ENCODE data around the gene PSMA1. TPM values are rescaled to one million over a fixed set of nuclear protein-coding genes. Genes with fewer than 3 reads are reported as not detected.

PSMA1 gene
- total RNA-seq, 1 experiment from 2014 or later: 198 TPM

DNA sequence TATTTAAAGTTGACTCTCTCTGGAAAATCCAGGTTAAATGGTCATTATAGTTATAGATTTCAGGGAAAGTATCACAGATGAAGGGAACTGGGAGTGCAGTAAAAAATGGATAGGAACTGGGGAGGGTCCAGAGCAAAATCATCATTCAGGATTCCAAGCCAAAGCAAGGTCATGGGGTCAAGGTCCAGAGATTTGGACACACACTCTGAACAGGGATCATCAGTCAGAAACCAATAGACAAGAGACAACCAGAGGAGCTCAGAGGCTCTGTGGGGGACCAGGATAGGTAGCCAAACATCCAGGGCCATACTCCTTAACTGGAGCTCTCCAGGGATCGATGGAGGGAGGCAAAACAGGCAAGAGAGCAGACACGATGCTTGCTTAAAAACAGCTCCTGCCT lies 27.3 kb upstream of the PSMA1 start:
- no peaks in the 10 kb centered on the region for H3K27me3 ChIP-seq (ENCODE audit: control insufficient read depth, insufficient read depth, low read length)
- BruUV-seq (replicated peaks): no TSS peak
- H3K4me3 ChIP-seq (ENCODE audit: low read depth in 2 of 2, low read length in 2 of 2): no peak overlapping the region
- H3K27ac ChIP-seq (ENCODE audit: low read length): no peak overlapping the region
- TF ChIP-seq TCF7L2 (IDR thresholded peaks at IDR 0.05; ENCODE audit: low read depth, low read length) (no peak), POLR2AphosphoS5 (IDR thresholded peaks at IDR 0.05; ENCODE audit: low read depth, low read length) (no peak), SIN3A (IDR thresholded peaks at IDR 0.05; ENCODE audit: borderline replicate concordance, insufficient read depth, low read depth, low read length) (no peak)
- TF ChIP-seq, protein P1, sequence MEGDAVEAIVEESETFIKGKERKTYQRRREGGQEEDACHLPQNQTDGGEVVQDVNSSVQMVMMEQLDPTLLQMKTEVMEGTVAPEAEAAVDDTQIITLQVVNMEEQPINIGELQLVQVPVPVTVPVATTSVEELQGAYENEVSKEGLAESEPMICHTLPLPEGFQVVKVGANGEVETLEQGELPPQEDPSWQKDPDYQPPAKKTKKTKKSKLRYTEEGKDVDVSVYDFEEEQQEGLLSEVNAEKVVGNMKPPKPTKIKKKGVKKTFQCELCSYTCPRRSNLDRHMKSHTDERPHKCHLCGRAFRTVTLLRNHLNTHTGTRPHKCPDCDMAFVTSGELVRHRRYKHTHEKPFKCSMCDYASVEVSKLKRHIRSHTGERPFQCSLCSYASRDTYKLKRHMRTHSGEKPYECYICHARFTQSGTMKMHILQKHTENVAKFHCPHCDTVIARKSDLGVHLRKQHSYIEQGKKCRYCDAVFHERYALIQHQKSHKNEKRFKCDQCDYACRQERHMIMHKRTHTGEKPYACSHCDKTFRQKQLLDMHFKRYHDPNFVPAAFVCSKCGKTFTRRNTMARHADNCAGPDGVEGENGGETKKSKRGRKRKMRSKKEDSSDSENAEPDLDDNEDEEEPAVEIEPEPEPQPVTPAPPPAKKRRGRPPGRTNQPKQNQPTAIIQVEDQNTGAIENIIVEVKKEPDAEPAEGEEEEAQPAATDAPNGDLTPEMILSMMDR (IDR thresholded peaks at IDR 0.05): no peak
- TF ChIP-seq, protein P2, sequence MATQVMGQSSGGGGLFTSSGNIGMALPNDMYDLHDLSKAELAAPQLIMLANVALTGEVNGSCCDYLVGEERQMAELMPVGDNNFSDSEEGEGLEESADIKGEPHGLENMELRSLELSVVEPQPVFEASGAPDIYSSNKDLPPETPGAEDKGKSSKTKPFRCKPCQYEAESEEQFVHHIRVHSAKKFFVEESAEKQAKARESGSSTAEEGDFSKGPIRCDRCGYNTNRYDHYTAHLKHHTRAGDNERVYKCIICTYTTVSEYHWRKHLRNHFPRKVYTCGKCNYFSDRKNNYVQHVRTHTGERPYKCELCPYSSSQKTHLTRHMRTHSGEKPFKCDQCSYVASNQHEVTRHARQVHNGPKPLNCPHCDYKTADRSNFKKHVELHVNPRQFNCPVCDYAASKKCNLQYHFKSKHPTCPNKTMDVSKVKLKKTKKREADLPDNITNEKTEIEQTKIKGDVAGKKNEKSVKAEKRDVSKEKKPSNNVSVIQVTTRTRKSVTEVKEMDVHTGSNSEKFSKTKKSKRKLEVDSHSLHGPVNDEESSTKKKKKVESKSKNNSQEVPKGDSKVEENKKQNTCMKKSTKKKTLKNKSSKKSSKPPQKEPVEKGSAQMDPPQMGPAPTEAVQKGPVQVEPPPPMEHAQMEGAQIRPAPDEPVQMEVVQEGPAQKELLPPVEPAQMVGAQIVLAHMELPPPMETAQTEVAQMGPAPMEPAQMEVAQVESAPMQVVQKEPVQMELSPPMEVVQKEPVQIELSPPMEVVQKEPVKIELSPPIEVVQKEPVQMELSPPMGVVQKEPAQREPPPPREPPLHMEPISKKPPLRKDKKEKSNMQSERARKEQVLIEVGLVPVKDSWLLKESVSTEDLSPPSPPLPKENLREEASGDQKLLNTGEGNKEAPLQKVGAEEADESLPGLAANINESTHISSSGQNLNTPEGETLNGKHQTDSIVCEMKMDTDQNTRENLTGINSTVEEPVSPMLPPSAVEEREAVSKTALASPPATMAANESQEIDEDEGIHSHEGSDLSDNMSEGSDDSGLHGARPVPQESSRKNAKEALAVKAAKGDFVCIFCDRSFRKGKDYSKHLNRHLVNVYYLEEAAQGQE (IDR thresholded peaks at IDR 0.05; ENCODE audit: insufficient read depth in 1 of 2, low read depth in 2 of 2, low read length in 1 of 2): no peak
- in situ Hi-C loops (cut with HindIII; ENCODE audit: low pct_unique_long_range_greater_than_20kb, low sequenced_read_pairs): no loop called here
- DNase-seq (ENCODE audit: low read depth, low spot score) (no peak), ATAC-seq (no peak)
- H3K4me1 ChIP-seq (ENCODE audit: control insufficient read depth, insufficient read depth, low read length): no peaks in the 10 kb centered on the region
- no peaks in the 10 kb centered on the region for H3K9me3 ChIP-seq (ENCODE audit: control insufficient read depth, insufficient read depth, low read depth, low read length)
- POLR2A ChIA-PET: no interaction called here
- H3K36me3 ChIP-seq (ENCODE audit: control insufficient read depth, insufficient read depth, low read length): no peaks in the 10 kb centered on the region
- intact Hi-C loops (cut with micrococcal nuclease; ENCODE audit: unreplicated experiment): no loop called here
- CTCF ChIA-PET: interaction anchor here (1.0 kb wide), 1 partner anchor 360 kb away, joined by 3 read pairs; no protein-coding TSS in a partner anchor

DNA sequence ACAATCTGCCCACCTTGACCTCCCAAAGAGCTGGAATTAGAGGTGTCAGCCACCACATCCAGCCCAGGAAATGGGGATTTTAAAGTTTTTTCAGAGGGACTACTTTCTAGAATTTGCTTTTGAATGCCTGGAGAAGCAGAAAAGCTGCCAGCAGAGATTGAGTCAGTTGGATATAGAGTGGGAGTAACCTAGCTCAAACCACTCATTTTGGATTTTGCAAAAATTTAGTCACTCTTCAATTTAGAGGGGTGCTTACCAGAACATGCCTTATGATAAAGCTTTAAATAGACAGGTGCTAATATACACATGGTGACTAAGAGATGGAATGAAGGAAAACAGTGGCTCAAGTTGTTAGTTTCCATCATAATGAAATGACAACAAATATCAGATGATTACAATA lies 26.5 kb upstream of the PSMA1 start:
- ChIA-PET CTCF (no interaction called here), POLR2A (no interaction called here)
- no peaks in the 10 kb centered on the region for H3K9me3 ChIP-seq (ENCODE audit: control insufficient read depth, insufficient read depth, low read depth, low read length)
- no peaks in the 10 kb centered on the region for H3K4me1 ChIP-seq (ENCODE audit: control insufficient read depth, insufficient read depth, low read length)
- intact Hi-C loops (cut with micrococcal nuclease; ENCODE audit: unreplicated experiment) (no loop called here), in situ Hi-C loops (cut with HindIII; ENCODE audit: low pct_unique_long_range_greater_than_20kb, low sequenced_read_pairs) (no loop called here)
- no TSS peak for BruUV-seq (replicated peaks)
- no peak overlapping the region for H3K4me3 ChIP-seq (ENCODE audit: low read depth in 2 of 2, low read length in 2 of 2)
- H3K27me3 ChIP-seq (ENCODE audit: control insufficient read depth, insufficient read depth, low read length): no peaks in the 10 kb centered on the region
- no peak overlapping the region for H3K27ac ChIP-seq (ENCODE audit: low read length)
- ATAC-seq (no peak), DNase-seq (ENCODE audit: low read depth, low spot score) (no peak)
- no peaks in the 10 kb centered on the region for H3K36me3 ChIP-seq (ENCODE audit: control insufficient read depth, insufficient read depth, low read length)
- TF ChIP-seq TCF7L2 (IDR thresholded peaks at IDR 0.05; ENCODE audit: low read depth, low read length) (no peak), POLR2AphosphoS5 (IDR thresholded peaks at IDR 0.05; ENCODE audit: low read depth, low read length) (no peak), SIN3A (IDR thresholded peaks at IDR 0.05; ENCODE audit: borderline replicate concordance, insufficient read depth, low read depth, low read length) (no peak)
- TF ChIP-seq, protein P1 (IDR thresholded peaks at IDR 0.05): no peak
- TF ChIP-seq, protein P2 (IDR thresholded peaks at IDR 0.05; ENCODE audit: insufficient read depth in 1 of 2, low read depth in 2 of 2, low read length in 1 of 2): no peak
